Activated T-helper 1 cell treated with Interleukin-2 at 50 U/mL for 16 hours (primary cell): Measurements from ENCODE around the gene MAP7D3.
"Not testable (repeated sequence)": the region's sequence is repeated elsewhere in the genome, so short reads cannot be mapped to it uniquely, and the experiment has no call there.

ENCODE experiments used
- DNase-seq: peaks from one replicate; pipeline ENCODE4 v3.0.0-alpha.2; 2020; ENCODE audit warnings: low read depth

Gene MAP7D3

GRCh38 chrX:136255541-136255940 is 4.3 kb upstream of the MAP7D3 start:
- DNase-seq, result no peak

GRCh38 chrX:136250191-136251040 is 784 bp downstream of the MAP7D3 start:
- no peak for DNase-seq

DNA sequence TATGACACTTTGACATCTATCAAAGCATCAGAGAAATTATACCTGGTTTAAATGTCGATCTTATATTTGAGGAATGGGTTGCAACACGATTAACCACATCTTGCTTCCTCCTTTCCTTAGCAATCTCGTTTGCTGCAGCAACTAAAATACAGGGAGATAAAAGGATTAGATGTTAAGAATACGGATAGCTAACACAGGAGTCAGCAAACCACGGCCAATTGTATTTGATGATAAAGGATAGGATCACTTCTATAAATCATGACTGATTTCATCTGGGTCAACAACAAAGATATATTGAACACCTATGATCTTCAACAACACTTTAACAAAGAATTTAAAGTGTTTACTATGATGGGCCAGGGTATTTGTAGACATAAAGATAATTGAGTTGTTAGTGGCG is 5.0 kb downstream of the MAP7D3 start:
- DNase-seq, result no peak

- DNase-seq, result not testable (repeated sequence)
Observed at GRCh38 chrX:136237849-136238248, 13.4 kb downstream of the MAP7D3 start.

GRCh38 chrX:136237074-136237473 is 14.1 kb downstream of the MAP7D3 start:
- DNase-seq, result no peak

DNA sequence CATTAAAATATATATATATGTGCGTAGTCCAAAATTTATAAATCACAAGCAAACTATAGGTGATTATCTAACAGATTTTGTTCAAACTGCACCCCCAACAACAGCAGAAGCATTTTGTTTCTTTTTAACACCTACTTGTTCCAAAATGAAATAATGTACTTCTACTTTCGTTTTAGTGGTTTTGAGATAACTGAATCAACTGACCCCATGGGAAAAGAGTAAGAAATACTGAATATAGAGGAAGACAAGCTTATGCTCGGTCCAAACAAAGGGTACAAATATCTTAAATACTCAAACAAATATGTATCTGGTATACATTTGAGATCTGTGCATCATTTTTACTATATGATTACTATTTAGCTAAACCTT is 22.4 kb downstream of the MAP7D3 start:
- no peak for DNase-seq

DNA sequence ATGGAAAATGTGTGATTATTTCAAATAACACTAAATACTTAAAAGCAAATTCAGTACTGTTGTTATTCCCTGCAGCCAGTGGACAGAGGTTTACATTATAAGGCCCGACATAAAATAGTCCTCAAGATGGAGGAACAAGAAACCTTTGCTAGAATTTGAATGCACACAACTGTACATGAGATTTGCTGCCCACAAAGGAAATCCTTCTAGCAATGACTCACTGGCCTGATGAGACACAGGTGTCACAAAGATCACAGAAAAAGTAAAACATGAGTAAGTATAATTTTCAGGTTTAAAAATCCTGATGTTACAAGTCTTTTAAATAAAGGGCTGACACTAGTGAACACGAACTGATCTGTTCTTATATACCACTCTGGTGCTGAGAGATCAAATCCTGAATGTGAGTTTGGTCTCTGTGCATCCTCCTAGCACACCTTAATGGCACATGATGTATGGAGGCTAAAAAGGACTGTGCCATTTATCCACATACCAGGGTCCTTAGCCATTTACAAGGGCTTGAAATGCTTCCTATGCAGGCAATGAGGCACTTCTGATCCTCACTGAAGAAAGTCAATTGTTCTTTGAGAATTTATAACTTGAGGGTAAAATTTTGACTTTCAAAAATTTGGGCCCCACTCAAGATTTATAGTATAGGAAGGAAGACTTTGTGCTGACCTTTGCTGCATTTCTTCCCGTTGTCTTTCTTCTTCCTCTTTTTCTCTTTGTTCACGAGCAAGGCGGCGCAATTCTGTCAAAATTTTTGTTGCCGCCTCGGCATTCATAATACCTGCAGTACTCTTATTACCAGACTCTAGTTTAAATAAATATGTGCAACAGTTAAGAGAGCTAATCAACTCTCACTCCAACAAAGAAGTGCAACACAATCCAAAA is 23.0 kb downstream of the MAP7D3 start:
- DNase-seq, result no peak

- no peak for DNase-seq
Observed at GRCh38 chrX:136227074-136227473, 24.1 kb downstream of the MAP7D3 start.

GRCh38 chrX:136221851-136222513 is 29.2 kb downstream of the MAP7D3 start:
- no peak for DNase-seq

DNA sequence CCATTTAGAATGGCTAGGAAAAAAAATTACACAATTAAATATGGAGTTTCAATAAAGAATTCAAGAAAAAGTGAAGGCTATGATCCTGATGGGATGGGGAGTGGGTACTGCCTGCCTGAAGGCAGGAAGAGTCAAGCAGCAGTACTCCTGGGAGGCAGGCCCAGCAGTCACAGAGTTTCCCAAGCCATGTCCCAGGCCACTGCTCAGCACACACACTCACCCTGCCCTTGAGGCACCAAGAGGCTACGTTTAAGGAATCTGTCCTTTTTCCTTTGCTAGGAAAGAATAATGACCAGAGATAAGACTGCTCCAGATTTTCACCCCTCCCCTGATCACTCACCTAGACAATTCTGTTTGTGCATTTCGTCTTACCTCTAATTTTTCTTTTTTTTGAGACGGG is 30.2 kb downstream of the MAP7D3 start:
- no peak for DNase-seq

DNA sequence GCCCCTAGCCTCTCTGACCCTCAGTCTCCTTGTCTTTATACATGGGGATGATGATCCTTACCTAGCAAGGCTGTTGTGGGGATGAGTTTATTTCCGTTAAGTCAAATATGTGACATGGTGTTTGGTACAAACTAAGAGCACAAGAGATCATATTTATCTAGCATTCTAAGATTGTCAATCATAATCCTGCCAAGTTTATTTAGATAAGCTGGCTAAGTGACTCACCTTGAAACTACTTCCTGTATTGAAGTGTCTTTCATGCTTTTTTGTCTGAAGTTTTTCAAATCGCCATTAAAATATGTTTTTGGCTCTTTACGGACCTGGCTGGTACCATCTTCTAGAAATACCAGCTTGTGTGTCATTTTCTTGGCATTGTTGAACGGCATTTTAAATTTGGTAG is 30.7 kb downstream of the MAP7D3 start:
- DNase-seq, result no peak

- no peak for DNase-seq
Observed at GRCh38 chrX:136219893-136220292, 31.3 kb downstream of the MAP7D3 start.

DNA sequence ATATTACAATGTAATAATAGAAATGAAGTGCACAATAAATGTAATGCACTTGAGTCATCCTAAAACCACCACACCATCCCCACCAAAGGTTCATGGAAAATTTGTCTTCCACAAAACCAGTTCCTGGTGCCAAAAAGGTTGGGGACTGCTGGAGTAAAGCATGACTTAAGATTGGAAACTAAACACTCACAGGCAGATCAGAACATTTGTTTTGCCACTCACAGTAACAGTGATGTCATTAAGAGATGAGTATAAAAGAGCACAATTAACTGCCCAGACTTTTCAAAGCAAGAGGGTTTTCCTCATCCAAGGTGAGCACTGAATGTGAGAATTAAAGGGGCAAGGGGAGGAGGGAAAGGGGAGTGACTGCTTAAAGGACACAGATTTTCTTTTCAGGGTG is 35.6 kb downstream of the MAP7D3 start:
- DNase-seq, result no peak

GRCh38 chrX:136214551-136214950 is 36.6 kb downstream of the MAP7D3 start:
- no peak for DNase-seq

DNA sequence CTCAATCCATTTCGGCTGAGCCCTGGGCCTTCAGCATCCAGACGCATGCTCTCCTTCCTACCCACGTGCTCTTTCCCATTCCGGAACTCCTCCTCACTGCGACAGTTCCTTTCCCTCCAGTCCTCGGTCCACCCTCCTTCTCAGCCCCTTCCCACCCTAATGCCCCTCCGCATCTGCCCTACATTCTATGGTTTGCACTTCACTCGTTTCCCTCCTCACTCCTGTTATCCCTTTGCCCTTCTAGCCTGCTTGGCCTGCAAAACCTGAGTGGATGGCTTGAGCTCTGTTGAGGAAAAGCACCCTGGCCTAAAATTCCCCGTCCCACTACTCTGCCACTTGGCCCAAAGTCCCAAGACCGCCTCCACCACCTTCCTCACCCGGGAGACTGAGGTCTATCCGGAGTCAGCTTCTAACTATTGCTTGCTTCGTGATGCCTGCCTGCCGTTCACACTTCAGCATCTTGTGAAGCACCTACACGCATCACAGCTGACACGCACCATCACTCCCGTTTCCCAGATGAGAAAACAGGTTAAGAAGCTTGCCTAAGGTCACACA is 38.6 kb downstream of the MAP7D3 start:
- no peak for DNase-seq

DNA sequence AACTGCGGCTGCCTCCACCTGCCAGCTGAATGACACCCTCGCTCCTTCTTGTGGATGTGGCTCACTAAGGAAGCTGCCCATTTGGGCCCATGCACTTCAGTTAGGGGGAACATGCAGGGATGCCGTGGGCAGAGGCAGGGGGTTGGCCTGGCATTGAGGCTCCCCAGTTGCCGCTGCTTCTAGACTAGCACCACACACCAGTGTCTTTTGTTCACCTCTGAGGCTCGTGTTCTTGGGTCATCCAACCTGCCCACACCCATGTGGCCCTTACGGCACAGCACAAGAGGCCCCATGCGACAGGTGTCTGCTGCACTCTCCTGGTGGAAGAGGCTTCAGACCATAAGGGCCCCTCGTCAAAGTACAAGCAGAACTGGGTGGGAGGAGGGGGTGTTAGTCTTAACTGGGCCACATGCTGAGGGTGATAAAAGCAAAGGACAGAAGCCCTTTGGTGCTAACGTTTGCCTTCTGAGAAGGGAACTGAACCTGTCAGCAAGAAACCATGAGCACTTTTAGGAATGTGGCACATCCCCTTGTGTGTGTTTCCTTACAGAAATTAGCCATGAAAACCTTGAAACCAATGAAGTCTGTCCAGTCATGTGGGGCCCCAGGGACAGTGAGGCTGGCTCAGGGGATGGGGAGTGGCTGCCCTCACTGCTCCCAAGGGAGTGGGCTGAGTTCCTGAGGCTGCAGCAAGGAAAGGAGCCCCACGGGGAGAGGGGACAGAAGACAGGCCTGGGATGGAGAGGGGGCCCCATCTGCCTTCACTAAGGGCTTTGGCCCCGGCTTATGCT is 39.2 kb downstream of the MAP7D3 start:
- DNase-seq, result no peak

- no peak for DNase-seq
Observed at GRCh38 chrX:136210806-136211205, 40.4 kb downstream of the MAP7D3 start.

- DNase-seq, result no peak
Observed at GRCh38 chrX:136210243-136210642, 41.0 kb downstream of the MAP7D3 start.

DNA sequence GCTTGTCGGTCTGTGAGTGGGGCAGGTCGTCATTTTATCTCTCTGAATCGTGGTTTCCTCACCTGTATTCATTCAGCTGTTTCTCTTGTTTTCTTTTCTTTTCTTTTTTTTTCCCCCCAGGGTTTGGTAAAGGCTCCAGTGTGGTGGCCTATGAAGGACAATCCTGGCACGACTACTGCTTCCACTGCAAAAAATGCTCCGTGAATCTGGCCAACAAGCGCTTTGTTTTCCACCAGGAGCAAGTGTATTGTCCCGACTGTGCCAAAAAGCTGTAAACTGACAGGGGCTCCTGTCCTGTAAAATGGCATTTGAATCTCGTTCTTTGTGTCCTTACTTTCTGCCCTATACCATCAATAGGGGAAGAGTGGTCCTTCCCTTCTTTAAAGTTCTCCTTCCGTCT is 41.4 kb downstream of the MAP7D3 start:
- no peak for DNase-seq

DNA sequence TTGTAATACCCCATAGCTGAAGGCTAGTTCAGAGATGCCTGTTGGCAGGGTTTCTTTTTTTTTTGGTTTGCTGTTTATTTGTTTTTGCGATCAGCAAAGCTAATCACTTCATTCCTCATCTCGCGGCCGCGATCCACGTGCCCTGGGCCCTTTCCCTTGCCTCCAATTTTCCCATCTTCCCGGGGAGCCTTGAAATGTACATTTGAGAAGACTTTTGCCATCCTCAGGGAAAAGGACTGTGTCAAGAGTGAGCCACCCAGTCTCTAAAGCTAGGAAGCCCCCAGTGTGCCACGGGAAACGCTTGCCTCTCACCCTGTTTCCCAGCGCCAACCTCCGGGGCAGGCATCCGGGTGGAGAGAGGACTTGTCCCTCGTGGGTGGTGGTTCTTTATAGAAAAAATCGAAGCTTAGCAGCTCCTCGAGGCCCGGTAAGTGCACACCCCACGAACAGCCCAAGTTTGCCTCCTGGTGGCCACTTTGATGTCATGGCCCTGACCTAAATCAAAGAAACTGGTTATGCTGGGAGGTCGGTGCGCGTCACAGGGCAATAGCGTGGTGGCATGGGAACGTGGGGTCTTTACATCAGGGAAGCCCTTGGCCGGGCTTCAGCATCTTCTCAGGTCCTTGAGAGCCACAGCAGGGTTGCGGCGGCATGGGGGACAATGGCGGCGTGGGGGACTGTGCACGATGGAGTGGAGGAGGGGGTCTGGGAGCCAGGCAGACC is 42.0 kb downstream of the MAP7D3 start:
- no peak for DNase-seq

GRCh38 chrX:136207546-136207945 is 43.7 kb downstream of the MAP7D3 start:
- DNase-seq, result no peak
